Testis (tissue), 3 donors: Measurements from ENCODE around the gene JMJD4. TPM values are rescaled to one million over a fixed set of nuclear protein-coding genes. Genes with fewer than 3 reads are reported as not detected.

Source experiments
- DNase-seq: peaks from one replicate; pipeline ENCODE4 v3.0.0-alpha.2; 2019
- H3K27ac ChIP-seq, 2 donors: fragments of 200-600 bp; sonication (generic); one replicate each; pipeline ENCODE4 v1.5.1; 2019
- H3K27me3 ChIP-seq: fragments of 200-600 bp; sonication (generic); one replicate; pipeline ENCODE4 v1.5.1; 2019
- H3K36me3 ChIP-seq: fragments of 200-600 bp; sonication (generic); one replicate; pipeline ENCODE4 v1.5.1; 2017; ENCODE audit warnings: low read depth; ENCODE audit errors: missing control alignments
- H3K4me1 ChIP-seq: fragments of 200-600 bp; sonication (generic); one replicate; pipeline ENCODE4 v1.5.1; 2019
- H3K4me3 ChIP-seq, 2 donors: fragments of 200-600 bp; sonication (generic); one replicate each; pipeline ENCODE4 v1.5.1; 2017 to 2019
- H3K9me3 ChIP-seq: fragments of 200-600 bp; sonication (generic); one replicate; pipeline ENCODE4 v1.5.1; 2017
- POLR2A ChIP-seq: fragments of 450-650 bp; IDR thresholded peaks from one replicate; pipeline ENCODE4 v1.6.1; 2017; ENCODE audit warnings: antibody characterized with exemption, mild to moderate bottlenecking, moderate library complexity
- WGBS, 2 donors: methylation state at CpG; one replicate each; pipeline ENCODE4 v1.1.5; 2018; 5-methylcytosine and 5-hydroxymethylcytosine counted together
- intact Hi-C: fragments of 100-400 bp; cut with DNase I; formaldehyde crosslinking; loops from one replicate; pipeline ENCODE4 v1.15.1; 2023; ENCODE audit warnings: low total_unique reads
- polyA plus RNA-seq: library from polyadenylated mRNA; stranded (reverse); fragments of 350-450 nt; fragmentation: Illumina TruSeq; extraction: RNeasy Lipid Tissue Mini Kit (QIAGEN cat#74804); gene quantifications from one replicate; pipeline ENCODE4 v1.2.3, GENCODE V29; 2014; ENCODE audit warnings: low read depth, low replicate concordance; ENCODE audit not compliant: insufficient read depth
- total RNA-seq, 2 donors: library from RNA; depleted of rRNA; stranded (reverse); fragments of >200 nt; gene quantifications; one replicate each; pipeline ENCODE4 v1.2.3, GENCODE V29; 2016
- TF ChIP-seq, protein P1 (sequence below), 3 experiments: fragments of 450-650 bp in 2 of 3; fragments of 200-600 bp in 1 of 3; sonication (generic) in 1 of 3; IDR thresholded peaks; one replicate each; pipeline ENCODE4 v1.5.1; 2016 to 2019; ENCODE audit warnings: antibody characterized with exemption in 3 of 3, mild to moderate bottlenecking in 2 of 3, moderate library complexity in 1 of 3

Gene JMJD4
- total and polyA plus RNA-seq, 3 donors from 2014 or later, result 33.8 to 36.1 (median 35.2) TPM

DNA sequence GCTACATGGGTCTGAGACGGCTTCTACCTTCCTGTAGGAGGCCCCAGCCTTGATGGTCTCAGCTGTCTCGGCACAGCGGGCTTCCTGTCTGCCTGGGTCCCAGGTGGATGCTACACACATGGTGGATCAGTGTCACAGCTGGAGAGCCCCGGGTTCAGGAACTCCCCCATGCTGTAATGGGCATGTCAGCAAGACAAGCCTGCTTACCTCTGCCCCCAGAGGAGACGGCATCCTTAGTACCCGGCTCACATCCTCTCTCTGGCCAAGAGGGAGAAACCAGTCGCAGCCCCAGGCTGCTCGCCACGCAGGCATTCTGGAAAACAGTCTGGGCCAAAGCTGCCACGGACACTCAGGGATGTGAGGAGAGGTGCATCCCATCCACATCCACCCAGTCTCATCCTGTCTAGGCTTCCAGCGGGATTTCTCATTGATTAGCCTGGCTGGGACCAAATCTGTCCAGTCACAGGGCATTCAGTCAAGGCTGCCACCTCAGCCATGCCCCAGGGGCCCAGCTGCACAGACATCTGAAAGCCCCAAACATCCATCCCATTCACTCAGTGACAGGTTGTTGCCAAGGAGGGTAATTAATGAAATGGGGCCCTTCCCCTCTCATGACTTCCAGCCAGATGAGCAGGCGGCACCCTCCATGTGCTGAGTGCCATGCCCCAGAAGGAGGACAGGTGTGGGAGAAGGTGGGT lies 10.6 kb upstream of the JMJD4 start:
- Histone ChIP-seq H3K4me1 (peaks cover 9% of the 10 kb centered on the region), H3K36me3 (no peaks in the 10 kb centered on the region), H3K27ac (no peak overlapping the region), H3K4me3 (no peak overlapping the region), H3K27me3 (no peaks in the 10 kb centered on the region), H3K9me3 (no peaks in the 10 kb centered on the region)
- intact Hi-C loops, result no loop called here
- no peak for DNase-seq
- WGBS, 2 donors, result 86 to 97% methylated on average over 6 to 12 of the region's 12 CpGs
- no peak for TF ChIP-seq POLR2A

DNA sequence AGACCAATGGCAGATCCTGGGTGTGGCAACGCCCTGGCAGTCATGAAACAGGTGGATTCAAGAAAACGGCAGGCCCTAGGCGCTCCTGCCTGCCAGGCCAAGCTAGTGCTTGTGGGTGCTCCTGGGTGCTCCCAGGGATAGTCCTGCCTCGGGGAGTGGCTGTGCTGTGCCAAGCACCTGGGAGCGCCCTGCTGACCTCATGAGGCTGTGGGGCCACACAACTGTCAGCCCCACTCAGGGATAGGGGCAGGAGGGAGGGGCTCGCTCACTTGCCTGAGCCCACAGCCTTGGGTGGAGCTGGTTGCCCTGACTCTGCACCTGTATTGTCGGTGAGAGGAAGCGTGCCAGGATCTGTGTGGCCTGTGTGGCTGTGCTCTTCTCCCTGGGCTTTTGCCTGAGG lies 9.6 kb upstream of the JMJD4 start:
- Histone ChIP-seq H3K36me3 (no peaks in the 10 kb centered on the region), H3K27ac (no peak overlapping the region), H3K4me3 (no peak overlapping the region), H3K27me3 (no peaks in the 10 kb centered on the region), H3K9me3 (no peaks in the 10 kb centered on the region), H3K4me1 (peaks cover 9% of the 10 kb centered on the region)
- intact Hi-C loops, result no loop called here
- TF ChIP-seq, protein P1, sequence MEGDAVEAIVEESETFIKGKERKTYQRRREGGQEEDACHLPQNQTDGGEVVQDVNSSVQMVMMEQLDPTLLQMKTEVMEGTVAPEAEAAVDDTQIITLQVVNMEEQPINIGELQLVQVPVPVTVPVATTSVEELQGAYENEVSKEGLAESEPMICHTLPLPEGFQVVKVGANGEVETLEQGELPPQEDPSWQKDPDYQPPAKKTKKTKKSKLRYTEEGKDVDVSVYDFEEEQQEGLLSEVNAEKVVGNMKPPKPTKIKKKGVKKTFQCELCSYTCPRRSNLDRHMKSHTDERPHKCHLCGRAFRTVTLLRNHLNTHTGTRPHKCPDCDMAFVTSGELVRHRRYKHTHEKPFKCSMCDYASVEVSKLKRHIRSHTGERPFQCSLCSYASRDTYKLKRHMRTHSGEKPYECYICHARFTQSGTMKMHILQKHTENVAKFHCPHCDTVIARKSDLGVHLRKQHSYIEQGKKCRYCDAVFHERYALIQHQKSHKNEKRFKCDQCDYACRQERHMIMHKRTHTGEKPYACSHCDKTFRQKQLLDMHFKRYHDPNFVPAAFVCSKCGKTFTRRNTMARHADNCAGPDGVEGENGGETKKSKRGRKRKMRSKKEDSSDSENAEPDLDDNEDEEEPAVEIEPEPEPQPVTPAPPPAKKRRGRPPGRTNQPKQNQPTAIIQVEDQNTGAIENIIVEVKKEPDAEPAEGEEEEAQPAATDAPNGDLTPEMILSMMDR (IDR thresholded peaks at IDR 0.05), result no peak
- no peak for TF ChIP-seq POLR2A
- DNase-seq, result no peak
- WGBS, 2 donors, result 89 to 95% methylated on average over 7 to 8 of the region's 8 CpGs

DNA sequence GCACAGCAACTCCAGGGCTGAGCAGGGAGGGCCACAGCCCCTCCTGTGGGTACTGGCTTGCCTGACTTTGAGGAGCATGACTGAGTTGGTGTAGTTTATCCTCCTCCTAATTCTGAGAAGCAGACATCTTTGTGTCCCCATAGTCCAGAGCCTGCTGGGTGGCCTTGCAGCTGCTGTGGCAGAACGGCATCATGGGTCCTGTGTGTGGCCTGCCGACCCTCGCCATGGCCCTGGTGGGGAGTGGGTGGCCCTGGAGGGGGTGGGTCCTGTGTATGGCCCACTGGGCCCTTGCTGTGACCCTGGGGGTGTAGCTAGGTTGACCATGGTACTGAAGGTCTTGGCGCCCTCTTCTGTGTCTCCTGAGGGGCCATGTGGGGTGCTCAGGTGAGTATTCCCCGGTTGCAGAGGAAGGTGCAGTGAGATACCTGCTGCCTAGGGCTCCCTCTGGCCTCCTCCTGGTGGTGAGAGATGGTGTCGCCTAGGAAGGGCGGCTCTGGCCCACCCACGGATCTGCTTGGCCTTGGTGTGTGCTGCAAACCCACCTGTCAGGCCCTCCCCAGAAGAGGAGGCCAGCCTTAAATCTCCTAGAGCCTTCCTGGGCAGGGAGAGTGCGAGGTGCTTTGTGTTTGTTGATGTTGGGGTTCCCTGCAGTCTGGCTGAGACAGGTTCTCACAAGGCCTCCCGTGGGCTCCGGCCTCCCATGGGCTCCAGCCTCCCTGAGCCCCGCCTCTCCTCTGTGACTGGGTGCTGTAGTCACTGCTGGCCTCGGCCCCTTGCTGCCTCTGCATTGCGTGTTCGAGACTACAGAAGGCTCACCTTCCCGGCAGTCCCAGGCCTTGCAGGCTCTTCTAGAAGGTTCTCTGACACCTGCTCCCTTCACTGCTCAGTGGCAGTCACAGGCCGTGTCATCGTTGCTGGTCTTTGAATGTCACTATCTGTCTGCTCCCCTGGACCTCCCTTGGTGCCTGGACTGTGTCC lies 7.9 kb upstream of the JMJD4 start:
- Histone ChIP-seq H3K4me1 (no peaks in the 10 kb centered on the region), H3K4me3 (no peak overlapping the region), H3K9me3 (no peaks in the 10 kb centered on the region), H3K27me3 (no peaks in the 10 kb centered on the region), H3K36me3 (no peaks in the 10 kb centered on the region), H3K27ac (no peak overlapping the region)
- no peak for DNase-seq
- WGBS, 2 donors, result 89 to 96% methylated on average over 9 to 18 of the region's 18 CpGs
- TF ChIP-seq POLR2A, result no peak
- TF ChIP-seq, protein P1 (IDR thresholded peaks at IDR 0.05), result no peak
- intact Hi-C loops, result no loop called here

DNA sequence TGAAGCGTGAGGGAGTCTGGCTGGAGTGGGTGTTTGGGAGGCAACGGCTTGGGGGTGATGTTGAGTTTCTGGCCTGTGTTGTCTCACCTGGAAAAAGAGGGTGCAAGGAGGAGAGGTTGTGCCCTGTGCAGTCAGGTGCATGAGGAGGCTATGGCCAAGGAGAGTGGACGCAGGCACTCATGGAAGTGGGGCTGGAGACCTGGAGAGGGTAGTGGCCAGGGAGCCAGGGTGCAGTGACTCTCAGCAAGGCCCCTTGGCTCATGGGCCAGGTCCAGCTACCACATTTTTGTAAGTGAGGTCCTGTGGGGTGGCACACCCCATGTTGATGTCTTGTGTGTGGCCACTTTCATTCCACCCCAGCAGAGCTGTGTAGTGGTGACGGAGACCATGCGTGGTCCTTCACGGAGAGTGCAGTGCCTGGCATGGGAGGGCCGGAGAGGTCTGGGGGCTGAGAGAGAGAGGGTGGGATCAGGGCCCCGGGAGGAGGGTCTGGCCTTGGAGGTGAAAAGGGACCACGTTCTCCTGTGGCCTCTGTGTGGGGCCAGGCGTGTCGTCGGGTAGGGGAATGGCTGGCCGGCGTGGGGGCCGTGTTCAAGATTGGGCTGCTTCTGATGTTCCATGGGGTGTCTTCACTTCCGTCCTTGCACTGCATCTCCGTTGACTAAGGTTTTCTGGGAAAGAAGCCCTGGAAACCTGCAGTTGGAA lies 6.2 kb upstream of the JMJD4 start:
- Histone ChIP-seq H3K9me3 (no peaks in the 10 kb centered on the region), H3K4me1 (peaks cover 5% of the 10 kb centered on the region), H3K36me3 (no peaks in the 10 kb centered on the region), H3K4me3 (no peak overlapping the region), H3K27ac (no peak overlapping the region), H3K27me3 (no peaks in the 10 kb centered on the region)
- intact Hi-C loops, result no loop called here
- DNase-seq, result no peak
- TF ChIP-seq POLR2A, result no peak
- TF ChIP-seq, protein P1 (IDR thresholded peaks at IDR 0.05), result no peak
- 85 to 90% methylated on average over 11 to 17 of the region's 17 CpGs for WGBS, 2 donors
